GM18861 (cell line): ENCODE measurements around the gene LAMA2.

Source experiments
- ATAC-seq: cut with Tn5 transposase; IDR thresholded peaks from one replicate; pipeline ENCODE4 v1.9.1; 2021; ENCODE audit not compliant: unreplicated experiment

The LAMA2 gene

DNA sequence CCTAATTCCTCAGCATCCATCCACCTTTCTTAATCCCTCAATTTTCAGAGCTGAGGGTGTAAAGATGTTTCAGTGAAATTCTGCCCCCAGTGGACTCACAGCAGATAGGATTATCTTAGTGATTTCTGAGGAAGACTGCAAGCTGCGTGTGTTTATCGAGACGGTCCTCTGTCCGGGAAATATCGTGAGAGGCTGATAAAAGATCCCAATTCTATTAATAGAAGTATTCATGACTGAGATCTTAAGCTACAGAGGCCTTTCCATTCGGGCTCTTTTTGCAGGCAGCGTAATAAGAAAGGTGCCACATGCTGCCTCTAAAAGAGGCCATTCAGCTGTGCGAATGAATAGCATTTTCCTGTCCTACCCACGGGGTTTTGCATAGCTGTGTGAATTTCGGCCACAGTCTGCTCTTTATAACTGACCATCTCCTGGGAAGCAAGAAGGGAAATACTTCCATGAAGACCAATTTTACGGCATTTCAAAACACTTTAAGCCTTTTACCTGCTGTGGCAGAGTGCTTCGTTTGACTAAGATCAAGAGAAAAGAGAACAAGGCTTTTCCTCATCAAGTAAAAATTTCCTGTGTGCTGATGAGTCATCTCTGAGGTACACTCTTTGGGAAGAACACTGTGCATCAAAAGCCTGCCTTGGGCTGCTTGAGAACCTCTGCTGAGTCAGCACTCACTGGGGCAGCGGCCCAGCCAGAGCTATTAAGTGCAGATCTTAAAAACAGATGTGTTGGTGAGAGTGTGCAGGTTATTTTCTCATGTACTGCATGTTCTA lies 618.2 kb downstream of the LAMA2 start:
- no peak for ATAC-seq

DNA sequence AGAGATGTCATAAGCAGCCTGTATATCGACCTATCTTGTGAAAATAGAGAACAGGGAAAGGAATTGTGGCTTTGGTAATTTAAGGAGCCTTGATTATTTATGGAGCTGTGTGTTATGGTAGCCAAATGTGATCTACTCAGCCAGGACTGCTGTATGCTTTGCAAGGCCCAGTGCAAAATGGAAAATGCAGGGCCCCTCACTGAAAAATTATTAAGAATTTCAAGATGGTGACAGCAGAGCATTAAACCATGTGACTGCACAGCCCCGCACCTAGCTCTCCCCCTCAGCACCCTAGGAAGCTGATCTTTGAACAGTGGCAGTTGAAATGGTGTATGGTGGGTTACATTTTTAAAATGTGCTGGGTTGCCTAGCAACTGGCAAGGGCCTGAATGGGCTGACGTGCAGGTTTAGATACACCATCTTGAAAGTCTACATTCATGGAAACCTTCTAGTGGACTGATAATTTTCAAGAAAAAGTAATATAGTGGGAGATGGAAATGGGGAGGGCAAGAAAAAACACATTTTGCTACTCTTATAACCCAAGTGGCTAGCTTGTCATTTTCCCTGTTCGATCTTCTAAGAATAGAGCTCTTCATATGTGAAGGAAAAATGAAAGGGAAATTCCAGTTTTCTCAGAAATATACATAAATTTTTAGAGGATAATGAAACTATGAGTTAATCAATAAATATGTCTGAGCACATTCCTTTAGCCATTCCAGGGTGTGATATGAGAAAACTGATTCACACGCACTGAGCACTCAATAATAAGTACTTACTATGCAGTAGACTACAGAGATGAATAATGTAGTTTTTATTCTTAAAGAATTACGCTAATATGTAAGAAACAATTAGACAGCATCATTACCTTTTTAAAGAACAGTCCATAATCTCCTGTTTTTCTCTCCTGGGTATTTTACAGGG lies 619.1 kb downstream of the LAMA2 start:
- no peak for ATAC-seq

DNA sequence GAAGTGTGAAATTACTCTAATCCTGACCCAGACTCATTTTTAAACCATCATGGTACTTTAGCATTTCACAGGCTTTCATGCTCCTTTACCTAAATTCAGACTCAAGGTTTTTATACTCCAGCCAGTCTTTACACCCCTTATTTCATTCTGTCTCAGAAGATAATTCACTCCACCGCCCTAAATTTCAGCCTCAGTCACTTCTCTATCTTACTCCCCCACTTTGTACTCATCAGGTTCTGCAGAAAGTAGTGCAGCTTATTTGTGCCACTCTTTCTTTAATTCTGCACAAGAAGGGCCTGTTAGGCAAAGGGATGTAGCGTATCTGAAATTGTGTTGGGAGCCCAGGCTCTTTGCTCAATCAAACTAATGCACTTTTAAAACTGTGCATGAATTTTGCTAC lies 621.5 kb downstream of the LAMA2 start:
- no peak for ATAC-seq

DNA sequence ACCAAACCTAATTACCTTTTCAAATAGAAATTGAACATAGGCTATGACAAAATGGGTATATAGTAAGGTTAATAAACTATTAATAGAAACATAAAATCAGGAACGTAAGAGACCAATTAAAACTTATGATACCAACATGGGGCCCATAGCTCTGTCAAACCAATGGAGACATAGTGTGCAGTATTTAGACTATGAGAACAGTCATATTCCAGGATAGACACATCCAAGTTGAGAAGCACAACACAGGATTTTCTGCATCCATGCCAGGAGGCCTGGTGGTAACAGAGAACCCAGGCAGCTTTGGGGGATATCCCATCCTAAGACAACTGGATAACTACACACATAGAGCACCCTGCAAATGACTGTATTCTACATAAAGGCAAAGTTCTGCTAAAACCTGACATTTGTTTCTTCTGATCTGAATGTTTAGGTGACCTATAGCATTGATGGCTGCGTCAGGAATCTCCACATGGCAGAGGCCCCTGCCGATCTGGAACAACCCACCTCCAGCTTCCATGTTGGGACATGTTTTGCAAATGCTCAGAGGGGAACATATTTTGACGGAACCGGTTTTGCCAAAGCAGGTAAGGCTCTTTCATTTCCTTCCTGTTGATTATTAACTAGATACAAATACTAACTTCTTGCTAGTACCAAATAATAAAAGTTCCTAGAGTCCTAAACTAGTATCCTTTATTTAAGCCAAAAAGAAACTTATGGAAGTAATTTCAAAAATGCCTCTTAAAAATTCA lies 624.3 kb downstream of the LAMA2 start:
- no peak for ATAC-seq

DNA sequence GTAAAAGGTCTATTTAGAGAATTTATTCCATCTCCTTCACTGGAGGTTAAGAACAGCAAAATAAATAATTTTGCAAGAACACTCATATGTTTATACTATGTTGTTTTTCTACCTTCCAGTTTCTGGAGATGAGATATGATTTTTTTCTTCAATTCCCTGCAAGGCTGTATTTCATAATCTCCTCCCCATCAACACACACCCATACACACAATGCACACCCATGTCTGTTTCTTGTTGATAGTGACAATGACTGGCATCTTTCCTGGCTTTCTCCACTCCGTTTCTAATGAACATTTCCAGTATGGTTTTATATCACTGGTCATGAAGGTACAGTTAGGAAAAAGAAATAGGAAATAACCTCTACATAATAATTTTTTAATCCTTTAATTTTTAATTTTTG lies 624.9 kb downstream of the LAMA2 start:
- ATAC-seq, result no peak

DNA sequence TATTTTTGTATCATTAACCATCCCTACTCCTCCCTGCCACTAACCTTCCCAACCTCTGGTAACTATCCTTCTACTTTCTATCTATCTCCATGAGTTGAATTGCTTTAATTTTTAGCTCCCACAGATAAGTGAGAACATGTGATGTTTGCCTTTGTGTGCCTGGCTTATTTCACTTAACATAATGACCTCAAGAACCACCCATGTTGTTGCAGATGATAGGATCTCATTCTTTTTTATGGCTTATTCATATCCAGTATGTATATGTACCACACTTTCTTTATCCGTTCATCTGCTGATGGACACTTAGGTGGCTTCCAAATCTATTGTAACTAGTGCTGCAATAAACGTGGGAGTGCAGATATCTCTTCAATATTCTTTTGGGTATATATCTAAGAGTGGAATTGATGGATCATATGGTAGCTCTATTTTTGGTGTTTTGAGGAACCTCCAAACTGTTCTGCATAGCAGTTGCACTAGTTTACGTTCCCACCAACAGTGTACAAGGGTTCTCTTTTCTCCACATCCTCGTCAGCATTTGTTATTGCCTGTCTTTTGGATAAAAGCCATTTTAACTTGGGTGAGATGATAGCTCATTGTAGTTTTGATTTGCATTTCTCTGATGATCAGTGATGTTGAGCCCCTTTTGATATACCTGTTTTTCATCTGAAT lies 625.7 kb downstream of the LAMA2 start:
- no peak for ATAC-seq

DNA sequence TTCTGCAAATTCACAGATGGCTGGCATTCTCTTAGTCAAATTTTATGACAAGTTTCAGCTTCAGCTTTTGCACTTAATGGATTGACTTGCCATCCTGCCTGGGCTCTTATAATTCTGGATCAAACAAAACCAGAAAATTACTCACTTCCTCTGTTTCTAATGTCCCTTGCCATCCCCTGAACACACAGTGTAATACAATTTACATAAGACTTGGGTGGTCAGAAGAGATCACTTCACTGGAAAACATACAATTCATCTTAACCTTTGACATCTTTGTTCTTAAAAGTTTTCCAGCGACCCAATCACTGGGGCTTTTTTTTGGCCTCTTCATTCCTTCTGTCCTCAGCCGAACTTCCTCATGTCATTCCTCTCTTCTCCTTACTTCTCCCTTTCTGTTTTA lies 628.0 kb downstream of the LAMA2 start:
- no peak for ATAC-seq

DNA sequence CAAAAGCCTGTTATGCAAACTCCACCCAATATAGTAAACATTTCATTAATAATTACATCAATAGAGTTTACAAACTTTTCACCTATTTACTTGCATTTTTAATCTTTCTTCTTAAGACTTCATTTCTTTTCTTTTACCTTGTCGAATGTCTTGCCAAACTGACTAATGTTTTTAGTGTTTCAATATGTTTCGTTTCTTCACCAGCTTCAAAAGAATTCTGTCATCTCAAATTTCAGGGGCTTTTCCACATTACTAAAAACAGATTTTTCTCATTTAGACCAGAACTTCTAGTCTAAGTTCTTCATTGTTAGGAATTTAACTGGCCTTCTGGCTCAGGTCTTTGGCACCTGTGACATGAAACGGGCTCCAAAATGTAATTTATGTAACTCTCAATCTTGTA lies 630.5 kb downstream of the LAMA2 start:
- ATAC-seq, result no peak

DNA sequence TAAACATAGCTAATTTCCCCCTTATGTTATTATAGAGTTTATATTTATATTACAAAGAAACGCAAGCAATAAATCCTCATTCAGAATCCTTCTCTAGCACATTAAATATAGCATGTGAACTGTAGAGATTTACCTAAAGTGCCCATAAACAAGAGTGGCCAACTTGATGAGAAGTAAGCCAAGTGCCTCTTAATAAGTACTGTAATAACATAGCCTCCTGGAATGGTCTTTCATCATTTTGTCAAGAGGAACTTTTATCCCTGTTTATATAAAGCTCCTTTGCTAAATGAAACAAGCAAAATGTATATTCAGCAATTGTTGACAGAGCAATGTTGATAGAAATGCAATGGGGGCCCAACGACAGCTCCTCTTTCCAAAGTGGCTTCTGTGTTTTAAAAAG lies 632.1 kb downstream of the LAMA2 start:
- no peak for ATAC-seq

DNA sequence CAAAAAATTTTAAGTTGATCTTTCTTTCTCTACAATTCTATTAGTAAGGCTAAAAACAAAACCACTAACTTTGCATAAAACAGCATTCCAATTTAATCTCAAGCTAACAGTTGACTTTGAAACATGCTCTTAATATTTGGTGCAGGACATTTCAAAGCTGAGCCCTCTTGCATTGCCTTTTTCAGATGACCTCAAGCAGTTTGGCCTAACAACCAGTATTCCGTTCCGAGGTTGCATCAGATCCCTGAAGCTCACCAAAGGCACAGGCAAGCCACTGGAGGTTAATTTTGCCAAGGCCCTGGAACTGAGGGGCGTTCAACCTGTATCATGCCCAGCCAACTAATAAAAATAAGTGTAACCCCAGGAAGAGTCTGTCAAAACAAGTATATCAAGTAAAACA lies 633.1 kb downstream of the LAMA2 start:
- no peak for ATAC-seq

DNA sequence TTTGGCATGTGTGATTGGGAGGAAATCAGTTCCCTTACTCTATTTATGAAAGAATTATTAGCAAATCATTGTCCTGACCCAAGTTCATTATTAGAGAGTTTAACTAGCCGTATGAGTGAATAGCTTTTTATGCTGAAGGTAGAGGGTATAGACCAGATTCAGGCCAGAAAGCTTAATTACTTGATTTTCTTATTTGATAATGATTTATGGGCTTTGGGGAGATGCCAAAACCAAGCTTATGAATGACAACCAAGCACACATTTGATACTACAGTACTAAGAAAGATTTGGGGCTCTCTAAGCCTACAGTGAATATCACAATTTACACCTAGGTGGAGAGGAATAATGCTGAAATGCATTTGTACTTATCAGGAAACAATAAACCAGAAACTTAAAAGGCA lies 633.8 kb downstream of the LAMA2 start:
- no peak for ATAC-seq

DNA sequence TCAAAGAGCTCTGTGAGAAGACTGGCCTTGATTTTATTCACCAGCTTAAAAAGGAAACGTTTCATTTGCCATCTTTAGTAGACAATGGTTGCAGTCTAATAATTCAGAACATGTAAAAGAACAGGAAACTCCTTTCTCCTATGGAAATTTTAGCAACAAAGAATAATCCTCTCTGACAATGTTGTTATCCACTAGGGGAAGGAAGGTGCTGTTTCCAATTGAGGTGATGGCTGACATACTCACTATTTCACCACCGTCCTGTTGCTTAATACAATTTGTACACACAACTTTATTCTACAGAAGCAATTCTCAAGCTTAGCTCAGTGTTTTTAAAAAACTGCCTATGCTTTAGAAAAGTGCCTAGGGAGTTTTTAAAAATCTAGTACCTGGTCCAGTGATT lies 634.4 kb downstream of the LAMA2 start:
- ATAC-seq, result no peak

DNA sequence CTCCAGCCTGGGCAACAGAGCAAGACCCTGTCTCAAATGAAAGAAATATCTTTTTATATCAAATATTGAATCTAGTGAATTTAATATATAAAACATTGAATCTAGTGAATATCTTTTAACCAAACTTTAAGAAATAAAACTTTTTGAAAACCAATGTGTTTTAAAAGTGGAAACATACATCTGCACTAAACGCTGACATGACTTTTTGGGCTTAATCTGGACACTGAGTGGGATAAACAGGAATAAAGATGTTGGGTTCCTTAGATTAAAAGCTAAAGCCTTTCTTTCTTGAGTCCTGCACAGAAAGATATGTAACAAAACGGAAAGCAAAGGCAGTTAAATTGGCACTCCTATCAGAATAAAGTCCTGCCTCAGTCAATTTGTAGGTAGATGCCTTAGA lies 636.8 kb downstream of the LAMA2 start:
- no peak for ATAC-seq

DNA sequence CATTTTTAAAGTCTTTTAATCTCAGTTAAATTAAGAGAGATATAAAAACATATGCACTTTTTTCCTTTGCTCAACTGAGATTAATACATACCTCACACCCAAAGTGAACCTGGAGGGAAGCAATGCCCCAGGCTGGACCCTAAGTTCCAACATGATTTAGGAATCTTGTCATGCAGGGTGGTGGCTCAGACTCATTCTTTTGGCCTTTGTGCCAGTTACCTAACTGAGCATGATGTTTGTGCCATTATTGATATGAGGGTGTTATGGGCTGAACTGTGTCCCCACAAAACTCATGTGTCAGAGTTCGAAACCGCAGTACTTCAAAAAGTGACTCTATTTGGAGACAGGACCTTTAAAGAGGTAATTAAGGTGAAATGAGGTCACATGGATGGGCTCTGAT lies 639.0 kb downstream of the LAMA2 start:
- no peak for ATAC-seq

DNA sequence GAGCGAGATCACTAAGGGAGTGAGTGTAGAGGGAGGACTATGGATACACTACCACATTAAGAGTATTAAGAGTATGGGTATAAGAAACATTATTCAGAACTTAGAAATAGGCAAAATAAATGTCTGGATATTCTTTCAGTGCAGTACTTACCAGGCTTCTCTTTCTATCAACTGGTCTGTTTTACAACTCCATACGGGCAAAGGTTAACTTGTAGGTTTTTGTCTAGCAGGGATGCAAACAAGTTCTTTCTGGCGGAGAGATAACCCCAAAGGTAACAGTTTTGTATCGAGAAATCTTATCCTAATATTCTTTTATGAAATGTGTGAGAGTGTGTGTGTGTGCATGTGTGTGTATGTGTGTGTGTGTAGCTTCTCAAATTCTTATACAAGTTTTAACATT lies 640.9 kb downstream of the LAMA2 start:
- ATAC-seq, result no peak

DNA sequence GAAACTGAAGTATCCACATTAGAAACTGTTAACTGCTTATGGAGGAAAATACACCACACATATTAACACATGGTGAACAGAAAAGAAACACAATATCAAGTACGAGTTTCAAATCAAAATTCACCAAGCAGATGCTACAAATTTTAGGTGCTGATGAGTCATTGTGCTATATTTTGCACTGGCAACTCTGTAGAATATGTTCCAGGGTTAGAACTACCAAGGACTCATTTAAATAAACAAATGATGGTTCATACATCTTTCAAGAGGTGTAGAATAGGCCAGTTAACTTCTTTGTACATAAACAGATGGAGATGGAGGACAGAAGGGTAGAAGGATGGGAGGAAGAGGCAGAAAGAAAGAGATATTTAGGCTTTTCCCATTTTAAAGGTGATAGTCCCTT lies 642.1 kb downstream of the LAMA2 start:
- no peak for ATAC-seq

DNA sequence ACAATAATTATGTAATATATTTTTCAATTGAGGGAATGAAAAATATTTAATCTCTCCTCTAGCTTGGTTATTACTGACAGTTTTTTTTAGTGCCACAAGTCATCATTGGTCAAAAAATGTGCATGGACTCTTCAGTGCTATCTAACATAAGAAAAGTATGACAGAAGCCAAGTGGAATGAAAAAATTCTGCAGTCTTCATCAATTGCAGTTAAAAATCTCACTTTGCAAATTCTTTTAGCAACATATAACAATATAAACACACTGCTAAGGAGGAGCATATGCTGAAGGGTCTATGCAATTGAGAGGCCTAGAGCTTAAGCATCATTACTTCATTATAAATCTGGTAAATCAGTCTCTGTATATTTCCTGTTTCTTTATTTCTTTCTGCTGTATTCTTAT lies 652.0 kb downstream of the LAMA2 start:
- ATAC-seq, result no peak

DNA sequence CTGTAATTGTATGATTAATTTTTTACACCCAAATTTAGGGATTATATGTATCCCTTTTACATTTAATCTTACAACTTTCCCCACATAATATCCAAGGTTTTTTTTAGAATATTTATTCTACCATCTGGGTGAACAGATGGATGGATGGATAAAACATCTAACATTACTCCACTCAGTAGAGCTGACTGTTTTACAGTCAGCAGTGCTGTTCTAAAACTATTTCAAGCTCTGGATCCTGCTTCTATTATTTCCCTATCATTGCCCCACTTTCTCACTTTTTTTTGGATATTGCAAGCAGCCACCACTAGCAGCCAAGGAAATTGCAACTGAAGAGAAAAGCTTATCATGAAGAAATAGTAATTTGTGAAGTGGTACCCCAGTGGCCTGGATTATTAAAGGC lies 653.3 kb downstream of the LAMA2 start:
- no peak for ATAC-seq

DNA sequence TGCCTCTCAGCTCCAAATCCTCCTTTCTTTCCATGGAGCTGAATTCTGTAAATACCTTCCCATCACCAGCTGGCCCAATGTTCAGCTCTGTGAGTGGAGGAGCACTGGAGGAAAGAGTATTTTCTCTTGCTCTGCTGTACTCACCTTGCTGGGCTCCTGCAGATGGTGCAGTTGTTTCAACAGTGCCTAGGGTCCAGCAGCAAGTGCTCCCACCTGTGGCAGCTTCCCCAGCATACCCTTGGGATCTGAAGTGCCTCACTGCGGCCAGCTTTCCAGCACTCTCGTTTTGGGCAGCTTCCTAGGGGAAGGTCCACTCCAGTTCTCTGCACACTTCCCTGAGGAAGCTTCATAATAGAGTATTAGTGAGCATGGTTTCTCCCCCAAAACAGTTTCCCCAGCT lies 656.1 kb downstream of the LAMA2 start:
- ATAC-seq, result no peak

DNA sequence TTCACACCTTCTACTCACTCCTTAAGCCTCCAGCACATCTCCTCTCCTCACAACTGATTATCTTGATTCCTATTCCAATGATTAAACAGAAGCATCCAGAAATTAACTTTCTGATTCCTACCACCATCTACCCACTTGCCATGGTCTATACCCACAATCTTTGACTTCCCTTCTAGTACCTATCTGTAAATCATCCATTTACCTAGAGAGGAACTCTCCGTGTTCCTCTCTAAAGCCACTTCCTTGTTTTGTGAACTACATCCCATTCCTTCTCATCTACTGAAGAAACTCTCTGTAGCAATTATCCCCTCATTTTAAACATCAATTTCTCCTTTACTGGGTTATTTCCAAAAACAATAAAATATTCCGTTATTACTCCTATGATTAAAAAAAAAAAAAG lies 659.8 kb downstream of the LAMA2 start:
- no peak for ATAC-seq

DNA sequence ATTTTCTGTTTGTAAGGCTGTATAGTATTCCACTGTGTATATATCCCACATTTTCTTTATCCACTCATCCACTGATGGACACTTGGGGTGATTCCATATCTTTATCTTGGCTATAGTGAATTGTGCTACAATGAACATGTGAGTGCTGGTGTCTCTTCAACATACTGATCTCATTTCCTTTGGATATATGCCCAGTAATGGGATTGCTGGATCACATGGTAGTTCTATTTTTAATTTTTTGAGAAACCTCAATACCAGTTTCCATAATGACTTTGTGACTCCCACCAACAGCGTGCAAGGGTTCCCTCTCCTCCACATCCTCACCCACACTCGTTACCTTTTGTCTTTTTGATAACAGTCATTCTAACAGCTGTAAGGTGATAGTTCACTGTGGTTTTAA lies 661.0 kb downstream of the LAMA2 start:
- no peak for ATAC-seq
